GM18498 (cell line): ENCODE results near the gene ACSS1.
"Not testable (repeated sequence)": the region's sequence is repeated elsewhere in the genome, so short reads cannot be mapped to it uniquely, and the experiment has no call there.

Experiments used
- ATAC-seq: cut with Tn5 transposase; IDR thresholded peaks from one replicate; pipeline ENCODE4 v1.9.1; 2021; ENCODE audit warnings: mild to moderate bottlenecking, moderate library complexity; ENCODE audit not compliant: unreplicated experiment

ACSS1 gene

GRCh38 chr20:25014816-25015215 lies 43.1 kb downstream of the ACSS1 start:
- ATAC-seq = no peak

GRCh38 chr20:25013478-25014380 lies 44.2 kb downstream of the ACSS1 start:
- no peak for ATAC-seq

- no peak for ATAC-seq
Measured at GRCh38 chr20:25012616-25013189, 45.2 kb downstream of the ACSS1 start.

- no peak for ATAC-seq
Measured at GRCh38 chr20:25011831-25012241, 46.1 kb downstream of the ACSS1 start.

- ATAC-seq = no peak
Measured at GRCh38 chr20:25011261-25011660, 46.7 kb downstream of the ACSS1 start.

GRCh38 chr20:25009218-25010145 lies 48.5 kb downstream of the ACSS1 start:
- no peak for ATAC-seq

- no peak for ATAC-seq
Measured at GRCh38 chr20:25008388-25009217, 49.3 kb downstream of the ACSS1 start.

GRCh38 chr20:25007491-25008305 lies 50.2 kb downstream of the ACSS1 start:
- no peak for ATAC-seq

- no peak for ATAC-seq
Measured at GRCh38 chr20:25006431-25007167, 51.3 kb downstream of the ACSS1 start.

- ATAC-seq = no peak
Measured at GRCh38 chr20:25005661-25006060, 52.3 kb downstream of the ACSS1 start.

- no peak for ATAC-seq
Measured at GRCh38 chr20:25005220-25005619, 52.7 kb downstream of the ACSS1 start.

GRCh38 chr20:25003002-25003401 lies 54.9 kb downstream of the ACSS1 start:
- no peak for ATAC-seq

GRCh38 chr20:25001323-25001722 lies 56.6 kb downstream of the ACSS1 start:
- not testable (repeated sequence) for ATAC-seq

GRCh38 chr20:25000268-25000801 lies 57.6 kb downstream of the ACSS1 start:
- ATAC-seq = no peak

- no peak for ATAC-seq
Measured at GRCh38 chr20:24999568-24999967, 58.4 kb downstream of the ACSS1 start.

GRCh38 chr20:24998631-24999445 lies 59.1 kb downstream of the ACSS1 start:
- no peak for ATAC-seq

GRCh38 chr20:24998121-24998520 lies 59.8 kb downstream of the ACSS1 start:
- no peak for ATAC-seq
